Left lung (tissue), 10 donors: ENCODE data around the gene ACBD6. TPM values are rescaled to one million over a fixed set of nuclear protein-coding genes. Genes with fewer than 3 reads are reported as not detected.

Experiments
- ATAC-seq: fragments of 200-7000 bp; cut with Tn5 transposase; one replicate; pipeline ENCODE4 v1.9.1; 2020; ENCODE audit warnings: moderate library complexity
- DNase-seq, 4 donors: peaks; one replicate each; pipeline ENCODE4 v3.0.0-alpha.2; 2013 to 2020
- H3K27ac ChIP-seq, 2 donors: fragments of 200-600 bp; sonication (generic) in 1 of 2; one replicate each; pipeline versions ENCODE4 v1.5.0 to v1.8.0; 2020 to 2021
- H3K27me3 ChIP-seq, 2 donors: fragments of 200-600 bp; sonication (generic) in 1 of 2; one replicate each; pipeline versions ENCODE4 v1.5.0 to v1.8.0; 2020 to 2021
- H3K36me3 ChIP-seq, 2 donors: fragments of 200-600 bp; sonication (generic) in 1 of 2; one replicate each; pipeline versions ENCODE4 v1.5.0 to v1.8.0; 2020 to 2021
- H3K4me1 ChIP-seq, 2 donors: fragments of 200-600 bp; one replicate each; pipeline ENCODE4 v1.8.0; 2021
- H3K4me3 ChIP-seq, 2 donors: fragments of 200-600 bp; sonication (generic) in 1 of 2; one replicate each; pipeline versions ENCODE4 v1.5.0 to v1.8.0; 2020 to 2021; ENCODE audit warnings: mild to moderate bottlenecking in 1 of 2
- H3K9me3 ChIP-seq, 2 donors: fragments of 200-600 bp; sonication (generic) in 1 of 2; one replicate each; pipeline versions ENCODE4 v1.5.0 to v1.8.0; 2020 to 2021
- intact Hi-C, 2 donors: fragments of 100-400 bp; cut with DNase I; formaldehyde crosslinking; loops; one replicate each; pipeline versions ENCODE4 v1.11.2 to v1.14.2; 2022
- polyA plus RNA-seq, 6 donors: library from polyadenylated mRNA; unstranded; fragments of 120-200 nt; gene quantifications; one replicate each; pipeline ENCODE4 v1.2.1, GENCODE V29; 2013; ENCODE audit not compliant: insufficient read length in 6 of 6
- total RNA-seq, 2 donors: library from RNA; stranded (reverse); fragmentation: NEBNext Ultra II Directional; extraction: Animal tissue kit (Norgen Biotek cat#: 25700); gene quantifications; one replicate each; pipeline ENCODE4 v1.2.1, GENCODE V29; 2021
- TF ChIP-seq, protein P1 (sequence below), 2 donors: fragments of 200-600 bp; sonication (generic) in 1 of 2; IDR thresholded peaks; one replicate each; pipeline versions ENCODE4 v1.5.0 to v1.8.0; 2021; ENCODE audit warnings: antibody characterized with exemption in 2 of 2
- donor health status: DM: no; HTN: yes; CAD: no.
- donor health status: DM: no; HTN: no; CAD: no.

ACBD6 gene
- total and polyA plus RNA-seq, 8 donors: 26.5 to 81.9 (median 78.9) TPM

GRCh38 chr1:180494370-180494769 lies 8.0 kb downstream of the ACBD6 start:
- H3K4me1 ChIP-seq: peaks cover 0 to 6% of the 10 kb centered on the region in 2 donors
- H3K4me3 ChIP-seq: no peak overlapping the region
- intact Hi-C loops: no loop called here
- no peak for DNase-seq
- H3K36me3 ChIP-seq: peaks cover 0 to 39% of the 10 kb centered on the region in 2 donors
- ATAC-seq: no peak
- H3K27me3 ChIP-seq: no peaks in the 10 kb centered on the region
- H3K27ac ChIP-seq: no peak overlapping the region
- H3K9me3 ChIP-seq: no peaks in the 10 kb centered on the region
- TF ChIP-seq, protein P1, sequence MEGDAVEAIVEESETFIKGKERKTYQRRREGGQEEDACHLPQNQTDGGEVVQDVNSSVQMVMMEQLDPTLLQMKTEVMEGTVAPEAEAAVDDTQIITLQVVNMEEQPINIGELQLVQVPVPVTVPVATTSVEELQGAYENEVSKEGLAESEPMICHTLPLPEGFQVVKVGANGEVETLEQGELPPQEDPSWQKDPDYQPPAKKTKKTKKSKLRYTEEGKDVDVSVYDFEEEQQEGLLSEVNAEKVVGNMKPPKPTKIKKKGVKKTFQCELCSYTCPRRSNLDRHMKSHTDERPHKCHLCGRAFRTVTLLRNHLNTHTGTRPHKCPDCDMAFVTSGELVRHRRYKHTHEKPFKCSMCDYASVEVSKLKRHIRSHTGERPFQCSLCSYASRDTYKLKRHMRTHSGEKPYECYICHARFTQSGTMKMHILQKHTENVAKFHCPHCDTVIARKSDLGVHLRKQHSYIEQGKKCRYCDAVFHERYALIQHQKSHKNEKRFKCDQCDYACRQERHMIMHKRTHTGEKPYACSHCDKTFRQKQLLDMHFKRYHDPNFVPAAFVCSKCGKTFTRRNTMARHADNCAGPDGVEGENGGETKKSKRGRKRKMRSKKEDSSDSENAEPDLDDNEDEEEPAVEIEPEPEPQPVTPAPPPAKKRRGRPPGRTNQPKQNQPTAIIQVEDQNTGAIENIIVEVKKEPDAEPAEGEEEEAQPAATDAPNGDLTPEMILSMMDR (IDR thresholded peaks at IDR 0.05): no peak

DNA sequence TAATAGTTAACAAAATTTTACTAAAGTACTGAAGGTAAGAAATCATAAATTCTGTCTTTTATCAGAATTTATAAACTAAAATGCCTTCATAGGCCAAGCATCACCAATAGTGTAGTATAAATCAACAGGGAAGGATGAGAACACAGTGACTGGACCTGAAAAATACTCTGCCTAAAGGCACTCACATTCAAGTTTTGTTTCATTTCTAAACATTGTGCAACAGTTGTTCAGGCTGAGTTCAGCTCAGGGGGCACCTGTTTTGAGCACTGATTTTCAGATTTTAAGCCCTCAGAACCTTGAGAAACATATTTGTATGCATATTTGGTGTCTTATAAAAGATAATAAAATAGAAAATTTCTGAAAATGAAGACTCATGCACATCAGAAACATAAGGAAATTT lies 12.4 kb downstream of the ACBD6 start:
- no peaks in the 10 kb centered on the region for H3K9me3 ChIP-seq
- H3K36me3 ChIP-seq: peaks cover 0 to 53% of the 10 kb centered on the region in 2 donors
- intact Hi-C loops: loop anchor here in 1 of 2 donors (10.0 kb wide), 1 partner anchor 305 kb away; no protein-coding TSS in a partner anchor
- no peak overlapping the region for H3K4me3 ChIP-seq
- TF ChIP-seq, protein P1 (IDR thresholded peaks at IDR 0.05): no peak
- DNase-seq (no peak), ATAC-seq (no peak)
- no peaks in the 10 kb centered on the region for H3K27me3 ChIP-seq
- no peak overlapping the region for H3K27ac ChIP-seq
- H3K4me1 ChIP-seq: no peaks in the 10 kb centered on the region

- no peak overlapping the region for H3K27ac ChIP-seq
- H3K4me1 ChIP-seq: no peaks in the 10 kb centered on the region
- TF ChIP-seq, protein P1 (IDR thresholded peaks at IDR 0.05): no peak
- intact Hi-C loops: loop anchor here in 1 of 2 donors (10.0 kb wide), 1 partner anchor 305 kb away; no protein-coding TSS in a partner anchor
- ATAC-seq: no peak
- H3K36me3 ChIP-seq: peaks cover 0 to 56% of the 10 kb centered on the region in 2 donors
- H3K4me3 ChIP-seq: no peak overlapping the region
- DNase-seq: no peak
- H3K27me3 ChIP-seq: no peaks in the 10 kb centered on the region
- H3K9me3 ChIP-seq: no peaks in the 10 kb centered on the region
These were observed 13.1 kb downstream of the ACBD6 start for GRCh38 chr1:180489313-180489712.

- no peak for DNase-seq
- H3K27me3 ChIP-seq: no peaks in the 10 kb centered on the region
- peaks cover 0 to 52% of the 10 kb centered on the region in 2 donors for H3K36me3 ChIP-seq
- ATAC-seq: no peak
- intact Hi-C loops: loop anchor here in 1 of 2 donors (10.0 kb wide), 1 partner anchor 304 kb away; no protein-coding TSS in a partner anchor
- TF ChIP-seq, protein P1 (IDR thresholded peaks at IDR 0.05): no peak
- H3K9me3 ChIP-seq: no peaks in the 10 kb centered on the region
- H3K4me3 ChIP-seq: no peak overlapping the region
- no peaks in the 10 kb centered on the region for H3K4me1 ChIP-seq
- no peak overlapping the region for H3K27ac ChIP-seq
These were observed 13.7 kb downstream of the ACBD6 start for GRCh38 chr1:180488661-180489060.

DNA sequence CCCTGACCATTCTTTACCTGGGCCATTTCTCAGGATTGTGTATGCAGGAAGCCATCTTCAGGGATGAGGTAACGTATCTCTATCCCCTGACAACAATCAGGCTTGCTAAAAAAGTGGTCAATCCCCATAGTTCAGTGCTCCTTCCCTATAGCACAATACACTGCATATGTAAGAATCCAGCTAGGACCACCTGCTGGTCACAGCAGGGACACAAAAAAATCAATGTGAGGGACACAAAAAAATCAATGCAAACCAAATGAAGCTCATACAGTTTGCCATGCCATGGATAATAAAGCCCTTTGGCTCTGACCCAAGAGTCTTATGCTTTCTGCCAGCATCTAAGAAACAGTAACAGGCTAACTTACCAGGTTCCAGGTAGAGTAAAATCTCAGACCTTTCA lies 16.3 kb downstream of the ACBD6 start:
- DNase-seq (no peak), ATAC-seq (no peak)
- intact Hi-C loops: loop anchor here in 1 of 2 donors (10.0 kb wide), 1 partner anchor 301 kb away; no protein-coding TSS in a partner anchor
- peaks cover 0 to 7% of the 10 kb centered on the region in 2 donors for H3K4me1 ChIP-seq
- H3K27ac ChIP-seq: no peak overlapping the region
- TF ChIP-seq, protein P1 (IDR thresholded peaks at IDR 0.05): no peak
- H3K36me3 ChIP-seq: peaks cover 0 to 30% of the 10 kb centered on the region in 2 donors
- H3K9me3 ChIP-seq: no peaks in the 10 kb centered on the region
- H3K4me3 ChIP-seq: no peak overlapping the region
- H3K27me3 ChIP-seq: no peaks in the 10 kb centered on the region
